HG02938 (cell line): Measurements from ENCODE around the gene GSK3B.

Experiments
- ATAC-seq: cut with Tn5 transposase; IDR thresholded peaks from one replicate; pipeline ENCODE4 v1.9.1; 2021; ENCODE audit warnings: mild to moderate bottlenecking, moderate library complexity; ENCODE audit not compliant: unreplicated experiment

GSK3B gene

GRCh38 chr3:119790369-119790768 lies 303.9 kb downstream of the GSK3B start:
- ATAC-seq, result no peak

DNA sequence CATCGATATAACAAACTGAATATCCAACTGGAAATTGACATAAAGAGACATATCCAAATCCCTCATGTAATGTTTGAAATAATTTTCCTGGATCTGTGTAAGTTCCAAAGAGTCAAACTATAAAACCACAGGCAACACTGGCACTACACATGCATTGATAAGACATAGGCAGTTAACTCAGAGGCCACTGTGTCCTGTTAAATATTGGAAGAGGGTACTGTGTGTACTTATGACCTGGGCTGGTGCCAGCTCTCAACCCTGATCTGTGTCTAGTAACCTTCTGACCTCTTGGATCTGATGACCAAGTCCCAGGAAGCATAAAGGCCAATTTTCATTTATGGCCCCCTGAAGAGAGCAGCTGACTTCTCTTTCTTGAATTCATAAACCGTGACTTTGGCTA lies 307.8 kb downstream of the GSK3B start:
- ATAC-seq, result no peak

- no peak for ATAC-seq
These were observed 310.4 kb downstream of the GSK3B start for GRCh38 chr3:119783883-119784282.

DNA sequence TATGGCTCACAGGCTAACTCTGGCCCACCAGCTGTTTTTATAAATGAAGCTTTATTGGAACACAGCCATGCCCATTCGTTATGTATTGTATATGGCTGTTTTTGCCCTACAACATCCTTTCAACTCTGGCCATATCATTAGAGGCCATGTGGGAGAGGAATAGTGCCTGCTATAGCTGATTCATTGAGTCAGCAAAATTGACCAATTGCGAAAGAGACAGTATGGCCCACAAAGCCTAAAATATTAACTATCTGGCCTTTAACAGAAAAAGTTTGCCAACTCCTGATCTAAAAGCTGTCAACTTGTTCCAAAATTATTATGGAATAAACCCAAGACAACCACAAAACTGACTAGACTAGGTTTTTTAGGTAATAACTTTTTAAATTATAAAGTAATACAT lies 311.0 kb downstream of the GSK3B start:
- ATAC-seq, result no peak

GRCh38 chr3:119782460-119782859 lies 311.8 kb downstream of the GSK3B start:
- no peak for ATAC-seq

GRCh38 chr3:119781330-119782198 lies 312.7 kb downstream of the GSK3B start, which contains the start of gene NR1I2:
Gene NR1I2, plus strand, starts transcription at chr3:119782101.
- ATAC-seq, result no peak

DNA sequence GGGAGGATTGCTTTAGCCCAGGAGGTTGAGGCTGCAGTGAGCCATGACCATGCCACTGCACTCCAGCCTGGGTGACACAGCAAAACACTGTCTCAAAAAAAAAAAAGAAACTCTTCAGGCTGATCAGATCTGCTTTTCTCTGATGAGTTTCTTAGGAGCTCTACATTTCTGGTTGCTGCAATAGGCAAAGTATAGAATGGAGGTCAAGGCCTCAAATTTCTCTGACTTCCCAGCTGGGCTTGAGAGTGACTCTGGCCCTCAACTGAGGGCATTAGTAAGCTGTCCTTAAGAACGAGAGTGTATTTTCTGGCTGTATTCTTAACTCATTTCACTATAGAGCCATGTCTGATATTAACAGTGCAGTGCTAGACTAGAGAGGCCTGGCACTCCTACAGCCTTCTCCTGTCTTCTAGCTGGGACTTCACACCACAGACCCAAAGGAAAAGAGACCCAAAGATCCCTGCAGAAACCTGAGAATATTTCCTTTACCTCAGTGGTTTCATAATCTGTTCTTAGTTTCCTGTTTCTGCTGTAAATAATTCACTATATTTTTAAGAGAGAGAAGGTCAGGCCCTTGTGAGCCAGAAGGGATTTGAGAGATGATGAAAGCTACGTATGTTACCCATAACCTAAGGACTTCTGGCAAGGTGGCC lies 314.4 kb downstream of the GSK3B start:
- ATAC-seq, result peak; percentile 83

GRCh38 chr3:119778811-119779210 lies 315.4 kb downstream of the GSK3B start:
- no peak for ATAC-seq

GRCh38 chr3:119778176-119778575 lies 316.1 kb downstream of the GSK3B start:
- ATAC-seq, result no peak

- no peak for ATAC-seq
These were observed 317.9 kb downstream of the GSK3B start for GRCh38 chr3:119776304-119776703.

DNA sequence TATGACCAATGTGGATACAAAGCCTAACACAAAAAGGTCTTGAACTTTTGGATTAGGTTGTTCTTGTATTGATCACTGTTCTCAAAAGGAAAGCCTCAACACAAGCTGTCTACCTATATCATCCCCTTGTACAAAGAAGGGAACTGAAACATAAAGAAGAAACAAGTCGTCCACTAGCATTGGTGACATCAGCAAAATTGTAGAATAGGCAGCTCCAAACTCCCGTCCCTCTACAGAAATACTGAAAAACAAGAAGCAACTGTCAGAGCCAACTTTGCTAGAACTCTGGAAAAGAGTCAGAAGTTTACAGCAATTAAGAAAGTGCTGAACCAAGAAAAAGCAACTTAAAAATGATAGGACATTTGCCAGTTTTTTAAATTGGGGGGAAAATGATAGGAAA lies 319.8 kb downstream of the GSK3B start:
- ATAC-seq, result no peak
